GM23338 (cell line): ENCODE measurements around the gene ARHGAP10. TPM values are rescaled to one million over a fixed set of nuclear protein-coding genes. Genes with fewer than 3 reads are reported as not detected.

Experiments used
- ATAC-seq: fragments of 200-7000 bp; cut with Tn5 transposase; 3 replicates; pipeline ENCODE4 v1.9.1; 2020
- DNase-seq: peaks from one replicate; pipeline ENCODE4 v3.0.0-alpha.2; 2015; ENCODE audit warnings: low spot score
- H2AFZ ChIP-seq: fragments of 200-600 bp; sonication (generic); 2 replicates; pipeline ENCODE4 v1.8.0; 2016; ENCODE audit warnings: antibody characterized with exemption, mild to moderate bottlenecking, moderate library complexity
- H3F3A ChIP-seq: fragments of 200-600 bp; sonication (generic); replicated peaks from 2 replicates; pipeline ENCODE4 v1.8.0; 2017; ENCODE audit warnings: antibody characterized with exemption, mixed run types, low read depth
- H3K27ac ChIP-seq: fragments of 200-600 bp; sonication (generic); 2 replicates; pipeline ENCODE4 v1.6.1; 2016; ENCODE audit warnings: low read depth
- H3K27me3 ChIP-seq: fragments of 200-600 bp; sonication (generic); 2 replicates; pipeline ENCODE4 v1.8.0; 2016; ENCODE audit warnings: mild to moderate bottlenecking, mixed run types, moderate library complexity; ENCODE audit not compliant: insufficient read depth
- H3K36me3 ChIP-seq: fragments of 200-600 bp; sonication (generic); 2 replicates; pipeline ENCODE4 v1.8.0; 2016; ENCODE audit warnings: mild to moderate bottlenecking; ENCODE audit not compliant: insufficient read depth
- H3K4me1 ChIP-seq: fragments of 200-600 bp; sonication (generic); 2 replicates; pipeline ENCODE4 v1.8.0; 2016; ENCODE audit warnings: mild to moderate bottlenecking, moderate library complexity; ENCODE audit not compliant: insufficient read depth
- H3K4me2 ChIP-seq: fragments of 200-600 bp; sonication (generic); 2 replicates; pipeline ENCODE4 v1.7.1; 2017; ENCODE audit warnings: mixed run types
- H3K4me3 ChIP-seq: fragments of 200-600 bp; sonication (generic); 2 replicates; pipeline ENCODE4 v1.6.1; 2016; ENCODE audit warnings: mixed run types
- H3K79me2 ChIP-seq: fragments of 200-600 bp; sonication (generic); replicated peaks from 2 replicates; pipeline ENCODE4 v1.8.0; 2017; ENCODE audit warnings: mild to moderate bottlenecking; ENCODE audit not compliant: insufficient read depth
- H3K9me2 ChIP-seq: fragments of 200-600 bp; sonication (generic); 2 replicates; pipeline ENCODE4 v1.8.0; 2017; ENCODE audit not compliant: insufficient read depth
- H4K20me1 ChIP-seq: fragments of 200-600 bp; sonication (generic); replicated peaks from 2 replicates; pipeline ENCODE4 v1.8.0; 2017; ENCODE audit warnings: mild to moderate bottlenecking; ENCODE audit not compliant: insufficient read depth
- H3K27ac Mint-ChIP-seq: 2 replicates; pipeline ENCODE4 v1.8.0; 2020; ENCODE audit warnings: inconsistent platforms, mild to moderate bottlenecking, moderate library complexity, mixed read lengths
- H3K27me3 Mint-ChIP-seq: 3 replicates; pipeline ENCODE4 v1.8.0; 2022; ENCODE audit warnings: low read depth, mild to moderate bottlenecking, moderate library complexity, mixed read lengths, inconsistent platforms; ENCODE audit not compliant: insufficient read depth, poor library complexity
- H3K36me3 Mint-ChIP-seq: 3 replicates; pipeline ENCODE4 v1.8.0; 2021; ENCODE audit warnings: low read depth, mild to moderate bottlenecking, inconsistent platforms, moderate library complexity, mixed read lengths
- H3K4me1 Mint-ChIP-seq: 3 replicates; pipeline ENCODE4 v1.8.0; 2020; ENCODE audit warnings: mild to moderate bottlenecking, inconsistent platforms, mixed read lengths
- H3K4me3 Mint-ChIP-seq: 3 replicates; pipeline ENCODE4 v1.8.0; 2021; ENCODE audit warnings: moderate library complexity, mild to moderate bottlenecking, inconsistent platforms, mixed read lengths
- H3K9me3 Mint-ChIP-seq: 3 replicates; pipeline ENCODE4 v1.8.0; 2020; ENCODE audit warnings: moderate library complexity, mild to moderate bottlenecking, inconsistent platforms, mixed read lengths
- CREB1 ChIP-seq: fragments of 250-450 bp; sonication (Bioruptor Pico); IDR thresholded peaks from 2 replicates; pipeline ENCODE4 v1.5.0; 2020; ENCODE audit warnings: low read depth, mild to moderate bottlenecking, moderate library complexity
- EZH2 ChIP-seq: fragments of 200-600 bp; sonication (generic); IDR thresholded peaks from one replicate; pipeline ENCODE4 v1.8.0; 2017; ENCODE audit warnings: antibody characterized with exemption, mild to moderate bottlenecking, low read depth; ENCODE audit not compliant: unreplicated experiment
- EZH2phosphoT487 ChIP-seq: fragments of 200-600 bp; sonication (generic); IDR thresholded peaks from one replicate; pipeline ENCODE4 v1.8.1; 2018; ENCODE audit warnings: antibody characterized with exemption; ENCODE audit not compliant: unreplicated experiment
- JUNB ChIP-seq: IDR thresholded peaks from one replicate; pipeline ENCODE4 v1.6.1; 2016; ENCODE audit warnings: antibody characterized with exemption; ENCODE audit not compliant: unreplicated experiment
- NANOG ChIP-seq: IDR thresholded peaks from 2 replicates; pipeline ENCODE4 v1.6.1; 2016; ENCODE audit warnings: antibody characterized with exemption, borderline replicate concordance
- POLR2AphosphoS5 ChIP-seq: IDR thresholded peaks from 2 replicates; pipeline ENCODE4 v1.6.1; 2016; ENCODE audit warnings: antibody characterized with exemption, low read depth
- ZNF331 ChIP-seq: fragments of 250-450 bp; sonication (Bioruptor Pico); IDR thresholded peaks from 2 replicates; pipeline ENCODE4 v1.5.0; 2020; ENCODE audit warnings: low read depth, mild to moderate bottlenecking, moderate library complexity
- polyA plus RNA-seq: library from polyadenylated mRNA; unstranded; fragments of >200 nt; fragmentation: Nextera tagmentation; extraction: Ambion mirVana; gene quantifications from 2 replicates; pipeline ENCODE4 v1.2.1, GENCODE V29; 2016
- total RNA-seq: library from RNA; depleted of rRNA; stranded (reverse); fragments of >200 nt; shearing (Covaris generic); gene quantifications from 2 replicates; pipeline ENCODE4 v1.2.3, GENCODE V29; 2014
- TF ChIP-seq, protein P1 (sequence below), 2 experiments: fragments of 200-600 bp in 1 of 2; sonication (generic) in 1 of 2; conservative IDR thresholded peaks; 2 replicates each; pipeline versions ENCODE4 v1.5.1 to v1.6.1; 2016 to 2017; ENCODE audit warnings: antibody characterized with exemption in 2 of 2, low read depth in 2 of 2, mild to moderate bottlenecking in 2 of 2, moderate library complexity in 1 of 2
- TF ChIP-seq, protein P2 (sequence below): IDR thresholded peaks from 2 replicates; pipeline ENCODE4 v1.6.1; 2016; ENCODE audit warnings: antibody characterized with exemption
- TF ChIP-seq, protein P3 (sequence below): fragments of 250-450 bp; sonication (Bioruptor Pico); IDR thresholded peaks from 2 replicates; pipeline ENCODE4 v1.5.0; 2020; ENCODE audit warnings: mild to moderate bottlenecking, moderate library complexity
- TF ChIP-seq, protein P4 (sequence below): IDR thresholded peaks from one replicate; pipeline ENCODE4 v1.6.1; 2018; ENCODE audit warnings: antibody characterized with exemption; ENCODE audit not compliant: unreplicated experiment

The ARHGAP10 gene
- total and polyA plus RNA-seq, 2 experiments from 2014 or later: 5.1 to 6.3 TPM

DNA sequence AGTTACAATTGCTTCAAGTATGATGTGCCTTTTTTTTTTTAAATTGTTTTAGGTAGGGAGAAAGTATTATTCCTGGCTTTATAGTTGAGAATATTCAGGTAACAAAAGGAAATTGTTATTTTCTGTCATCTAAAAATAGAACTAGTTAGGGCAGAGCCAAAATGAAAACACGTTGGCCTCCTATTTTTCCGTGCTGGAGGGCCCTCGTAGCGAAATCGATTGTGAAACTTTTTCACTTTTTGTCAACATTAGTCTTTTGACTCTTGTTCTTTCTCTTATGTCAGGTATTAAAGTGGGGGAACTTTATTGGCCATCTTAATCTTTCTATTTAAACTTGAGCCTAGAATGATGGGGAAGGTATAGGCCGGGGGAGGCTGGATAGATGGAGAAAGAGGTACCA, 104.9 kb downstream of the ARHGAP10 start:
- no peak overlapping the region for H3K4me2 ChIP-seq
- Mint-ChIP-seq H3K9me3 (no peaks in the 10 kb centered on the region), H3K27ac (no peak overlapping the region)

More for the DNA sequence above, 104.9 kb downstream of the ARHGAP10 start:
- Histone ChIP-seq H3K4me1 (peaks cover 23% of the 10 kb centered on the region), H3K79me2 (no peaks in the 10 kb centered on the region), H2AFZ (no peak overlapping the region), H3K4me3 (no peak overlapping the region), H3K9me2 (no peaks in the 10 kb centered on the region), H3F3A (no peaks in the 10 kb centered on the region), H3K36me3 (no peaks in the 10 kb centered on the region), H3K27me3 (no peaks in the 10 kb centered on the region), H3K27ac (no peak overlapping the region), H4K20me1 (no peaks in the 10 kb centered on the region)
- no peaks in the 10 kb centered on the region; the same call in 2 of the 3 replicates for H3K36me3 Mint-ChIP-seq
- peaks cover 32% of the 10 kb centered on the region for H3K4me1 Mint-ChIP-seq
- no peak for DNase-seq
- no peaks in the 10 kb centered on the region for H3K27me3 Mint-ChIP-seq
- H3K4me3 Mint-ChIP-seq: no peak overlapping the region
- no peak for ATAC-seq
- no peak for TF ChIP-seq CREB1 (CRISPR knock-in tag)
- no peak for TF ChIP-seq EZH2phosphoT487
- no peak for TF ChIP-seq POLR2AphosphoS5
- TF ChIP-seq, protein P1, sequence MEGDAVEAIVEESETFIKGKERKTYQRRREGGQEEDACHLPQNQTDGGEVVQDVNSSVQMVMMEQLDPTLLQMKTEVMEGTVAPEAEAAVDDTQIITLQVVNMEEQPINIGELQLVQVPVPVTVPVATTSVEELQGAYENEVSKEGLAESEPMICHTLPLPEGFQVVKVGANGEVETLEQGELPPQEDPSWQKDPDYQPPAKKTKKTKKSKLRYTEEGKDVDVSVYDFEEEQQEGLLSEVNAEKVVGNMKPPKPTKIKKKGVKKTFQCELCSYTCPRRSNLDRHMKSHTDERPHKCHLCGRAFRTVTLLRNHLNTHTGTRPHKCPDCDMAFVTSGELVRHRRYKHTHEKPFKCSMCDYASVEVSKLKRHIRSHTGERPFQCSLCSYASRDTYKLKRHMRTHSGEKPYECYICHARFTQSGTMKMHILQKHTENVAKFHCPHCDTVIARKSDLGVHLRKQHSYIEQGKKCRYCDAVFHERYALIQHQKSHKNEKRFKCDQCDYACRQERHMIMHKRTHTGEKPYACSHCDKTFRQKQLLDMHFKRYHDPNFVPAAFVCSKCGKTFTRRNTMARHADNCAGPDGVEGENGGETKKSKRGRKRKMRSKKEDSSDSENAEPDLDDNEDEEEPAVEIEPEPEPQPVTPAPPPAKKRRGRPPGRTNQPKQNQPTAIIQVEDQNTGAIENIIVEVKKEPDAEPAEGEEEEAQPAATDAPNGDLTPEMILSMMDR (conservative IDR thresholded peaks at IDR 0.05; ENCODE audit: low read depth in 2 of 2): no peak
- TF ChIP-seq NANOG: no peak
- no peak for TF ChIP-seq JUNB
- TF ChIP-seq, protein P2, sequence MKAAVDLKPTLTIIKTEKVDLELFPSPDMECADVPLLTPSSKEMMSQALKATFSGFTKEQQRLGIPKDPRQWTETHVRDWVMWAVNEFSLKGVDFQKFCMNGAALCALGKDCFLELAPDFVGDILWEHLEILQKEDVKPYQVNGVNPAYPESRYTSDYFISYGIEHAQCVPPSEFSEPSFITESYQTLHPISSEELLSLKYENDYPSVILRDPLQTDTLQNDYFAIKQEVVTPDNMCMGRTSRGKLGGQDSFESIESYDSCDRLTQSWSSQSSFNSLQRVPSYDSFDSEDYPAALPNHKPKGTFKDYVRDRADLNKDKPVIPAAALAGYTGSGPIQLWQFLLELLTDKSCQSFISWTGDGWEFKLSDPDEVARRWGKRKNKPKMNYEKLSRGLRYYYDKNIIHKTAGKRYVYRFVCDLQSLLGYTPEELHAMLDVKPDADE: no peak
- TF ChIP-seq, protein P3, sequence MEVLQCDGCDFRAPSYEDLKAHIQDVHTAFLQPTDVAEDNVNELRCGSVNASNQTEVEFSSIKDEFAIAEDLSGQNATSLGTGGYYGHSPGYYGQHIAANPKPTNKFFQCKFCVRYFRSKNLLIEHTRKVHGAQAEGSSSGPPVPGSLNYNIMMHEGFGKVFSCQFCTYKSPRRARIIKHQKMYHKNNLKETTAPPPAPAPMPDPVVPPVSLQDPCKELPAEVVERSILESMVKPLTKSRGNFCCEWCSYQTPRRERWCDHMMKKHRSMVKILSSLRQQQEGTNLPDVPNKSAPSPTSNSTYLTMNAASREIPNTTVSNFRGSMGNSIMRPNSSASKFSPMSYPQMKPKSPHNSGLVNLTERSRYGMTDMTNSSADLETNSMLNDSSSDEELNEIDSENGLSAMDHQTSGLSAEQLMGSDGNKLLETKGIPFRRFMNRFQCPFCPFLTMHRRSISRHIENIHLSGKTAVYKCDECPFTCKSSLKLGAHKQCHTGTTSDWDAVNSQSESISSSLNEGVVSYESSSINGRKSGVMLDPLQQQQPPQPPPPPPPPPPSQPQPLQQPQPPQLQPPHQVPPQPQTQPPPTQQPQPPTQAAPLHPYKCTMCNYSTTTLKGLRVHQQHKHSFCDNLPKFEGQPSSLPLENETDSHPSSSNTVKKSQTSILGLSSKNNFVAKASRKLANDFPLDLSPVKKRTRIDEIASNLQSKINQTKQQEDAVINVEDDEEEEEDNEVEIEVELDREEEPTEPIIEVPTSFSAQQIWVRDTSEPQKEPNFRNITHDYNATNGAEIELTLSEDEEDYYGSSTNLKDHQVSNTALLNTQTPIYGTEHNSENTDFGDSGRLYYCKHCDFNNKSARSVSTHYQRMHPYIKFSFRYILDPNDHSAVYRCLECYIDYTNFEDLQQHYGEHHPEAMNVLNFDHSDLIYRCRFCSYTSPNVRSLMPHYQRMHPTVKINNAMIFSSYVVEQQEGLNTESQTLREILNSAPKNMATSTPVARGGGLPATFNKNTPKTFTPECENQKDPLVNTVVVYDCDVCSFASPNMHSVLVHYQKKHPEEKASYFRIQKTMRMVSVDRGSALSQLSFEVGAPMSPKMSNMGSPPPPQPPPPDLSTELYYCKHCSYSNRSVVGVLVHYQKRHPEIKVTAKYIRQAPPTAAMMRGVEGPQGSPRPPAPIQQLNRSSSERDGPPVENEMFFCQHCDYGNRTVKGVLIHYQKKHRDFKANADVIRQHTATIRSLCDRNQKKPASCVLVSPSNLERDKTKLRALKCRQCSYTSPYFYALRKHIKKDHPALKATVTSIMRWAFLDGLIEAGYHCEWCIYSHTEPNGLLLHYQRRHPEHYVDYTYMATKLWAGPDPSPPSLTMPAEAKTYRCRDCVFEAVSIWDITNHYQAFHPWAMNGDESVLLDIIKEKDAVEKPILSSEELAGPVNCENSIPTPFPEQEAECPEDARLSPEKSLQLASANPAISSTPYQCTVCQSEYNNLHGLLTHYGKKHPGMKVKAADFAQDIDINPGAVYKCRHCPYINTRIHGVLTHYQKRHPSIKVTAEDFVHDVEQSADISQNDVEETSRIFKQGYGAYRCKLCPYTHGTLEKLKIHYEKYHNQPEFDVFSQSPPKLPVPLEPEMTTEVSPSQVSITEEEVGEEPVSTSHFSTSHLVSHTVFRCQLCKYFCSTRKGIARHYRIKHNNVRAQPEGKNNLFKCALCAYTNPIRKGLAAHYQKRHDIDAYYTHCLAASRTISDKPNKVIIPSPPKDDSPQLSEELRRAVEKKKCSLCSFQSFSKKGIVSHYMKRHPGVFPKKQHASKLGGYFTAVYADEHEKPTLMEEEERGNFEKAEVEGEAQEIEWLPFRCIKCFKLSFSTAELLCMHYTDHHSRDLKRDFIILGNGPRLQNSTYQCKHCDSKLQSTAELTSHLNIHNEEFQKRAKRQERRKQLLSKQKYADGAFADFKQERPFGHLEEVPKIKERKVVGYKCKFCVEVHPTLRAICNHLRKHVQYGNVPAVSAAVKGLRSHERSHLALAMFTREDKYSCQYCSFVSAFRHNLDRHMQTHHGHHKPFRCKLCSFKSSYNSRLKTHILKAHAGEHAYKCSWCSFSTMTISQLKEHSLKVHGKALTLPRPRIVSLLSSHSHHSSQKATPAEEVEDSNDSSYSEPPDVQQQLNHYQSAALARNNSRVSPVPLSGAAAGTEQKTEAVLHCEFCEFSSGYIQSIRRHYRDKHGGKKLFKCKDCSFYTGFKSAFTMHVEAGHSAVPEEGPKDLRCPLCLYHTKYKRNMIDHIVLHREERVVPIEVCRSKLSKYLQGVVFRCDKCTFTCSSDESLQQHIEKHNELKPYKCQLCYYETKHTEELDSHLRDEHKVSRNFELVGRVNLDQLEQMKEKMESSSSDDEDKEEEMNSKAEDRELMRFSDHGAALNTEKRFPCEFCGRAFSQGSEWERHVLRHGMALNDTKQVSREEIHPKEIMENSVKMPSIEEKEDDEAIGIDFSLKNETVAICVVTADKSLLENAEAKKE: no peak
- no peak for TF ChIP-seq ZNF331 (CRISPR knock-in tag)
- TF ChIP-seq, protein P4, sequence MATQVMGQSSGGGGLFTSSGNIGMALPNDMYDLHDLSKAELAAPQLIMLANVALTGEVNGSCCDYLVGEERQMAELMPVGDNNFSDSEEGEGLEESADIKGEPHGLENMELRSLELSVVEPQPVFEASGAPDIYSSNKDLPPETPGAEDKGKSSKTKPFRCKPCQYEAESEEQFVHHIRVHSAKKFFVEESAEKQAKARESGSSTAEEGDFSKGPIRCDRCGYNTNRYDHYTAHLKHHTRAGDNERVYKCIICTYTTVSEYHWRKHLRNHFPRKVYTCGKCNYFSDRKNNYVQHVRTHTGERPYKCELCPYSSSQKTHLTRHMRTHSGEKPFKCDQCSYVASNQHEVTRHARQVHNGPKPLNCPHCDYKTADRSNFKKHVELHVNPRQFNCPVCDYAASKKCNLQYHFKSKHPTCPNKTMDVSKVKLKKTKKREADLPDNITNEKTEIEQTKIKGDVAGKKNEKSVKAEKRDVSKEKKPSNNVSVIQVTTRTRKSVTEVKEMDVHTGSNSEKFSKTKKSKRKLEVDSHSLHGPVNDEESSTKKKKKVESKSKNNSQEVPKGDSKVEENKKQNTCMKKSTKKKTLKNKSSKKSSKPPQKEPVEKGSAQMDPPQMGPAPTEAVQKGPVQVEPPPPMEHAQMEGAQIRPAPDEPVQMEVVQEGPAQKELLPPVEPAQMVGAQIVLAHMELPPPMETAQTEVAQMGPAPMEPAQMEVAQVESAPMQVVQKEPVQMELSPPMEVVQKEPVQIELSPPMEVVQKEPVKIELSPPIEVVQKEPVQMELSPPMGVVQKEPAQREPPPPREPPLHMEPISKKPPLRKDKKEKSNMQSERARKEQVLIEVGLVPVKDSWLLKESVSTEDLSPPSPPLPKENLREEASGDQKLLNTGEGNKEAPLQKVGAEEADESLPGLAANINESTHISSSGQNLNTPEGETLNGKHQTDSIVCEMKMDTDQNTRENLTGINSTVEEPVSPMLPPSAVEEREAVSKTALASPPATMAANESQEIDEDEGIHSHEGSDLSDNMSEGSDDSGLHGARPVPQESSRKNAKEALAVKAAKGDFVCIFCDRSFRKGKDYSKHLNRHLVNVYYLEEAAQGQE: no peak
- no peak for TF ChIP-seq EZH2
